GM19452 (cell line): ENCODE results near the gene DHRS3.
"Not testable (repeated sequence)": the region's sequence is repeated elsewhere in the genome, so short reads cannot be mapped to it uniquely, and the experiment has no call there.

Experiments
- ATAC-seq: cut with Tn5 transposase; IDR thresholded peaks from one replicate; pipeline ENCODE4 v1.9.1; 2021; ENCODE audit not compliant: unreplicated experiment

The DHRS3 gene

DNA sequence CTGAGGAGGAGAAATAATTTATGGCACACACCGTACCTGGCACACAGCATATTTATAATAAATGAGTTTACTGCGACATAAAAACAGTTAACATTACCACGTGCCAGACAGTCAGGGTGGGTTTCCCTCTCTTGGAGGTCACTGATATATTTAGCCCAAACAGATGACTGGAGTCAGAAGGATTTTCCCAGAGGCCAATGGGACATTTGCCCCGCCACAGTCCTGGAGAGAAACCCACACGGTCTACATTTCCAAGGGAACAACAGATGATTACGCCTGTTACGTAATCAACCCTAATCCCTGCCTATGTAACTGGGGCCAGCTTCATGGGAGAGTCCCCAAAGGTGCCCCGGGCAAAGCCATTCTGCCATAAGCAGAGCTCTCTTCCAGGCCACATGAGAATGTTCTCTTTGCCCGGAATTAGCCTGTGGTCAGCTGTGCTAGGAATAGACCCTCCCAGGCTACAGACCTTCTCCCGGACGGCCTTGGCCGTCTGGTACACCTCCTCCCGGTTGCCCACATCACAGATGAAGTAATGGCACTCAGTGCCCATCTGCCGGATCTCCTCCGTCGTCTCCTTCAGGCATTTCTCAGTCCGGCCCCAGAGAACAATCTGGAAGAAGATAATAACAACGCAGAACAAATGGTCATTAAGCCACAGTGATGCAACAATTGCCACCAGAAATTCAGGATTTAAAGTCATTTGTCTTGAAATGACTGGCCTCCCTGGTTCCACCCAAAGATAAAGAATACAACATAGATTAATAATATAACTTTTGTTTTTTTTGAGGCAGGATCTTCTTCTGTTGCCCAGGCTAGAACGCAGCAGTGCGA, 37.7 kb downstream of the DHRS3 start:
- no peak for ATAC-seq

DNA sequence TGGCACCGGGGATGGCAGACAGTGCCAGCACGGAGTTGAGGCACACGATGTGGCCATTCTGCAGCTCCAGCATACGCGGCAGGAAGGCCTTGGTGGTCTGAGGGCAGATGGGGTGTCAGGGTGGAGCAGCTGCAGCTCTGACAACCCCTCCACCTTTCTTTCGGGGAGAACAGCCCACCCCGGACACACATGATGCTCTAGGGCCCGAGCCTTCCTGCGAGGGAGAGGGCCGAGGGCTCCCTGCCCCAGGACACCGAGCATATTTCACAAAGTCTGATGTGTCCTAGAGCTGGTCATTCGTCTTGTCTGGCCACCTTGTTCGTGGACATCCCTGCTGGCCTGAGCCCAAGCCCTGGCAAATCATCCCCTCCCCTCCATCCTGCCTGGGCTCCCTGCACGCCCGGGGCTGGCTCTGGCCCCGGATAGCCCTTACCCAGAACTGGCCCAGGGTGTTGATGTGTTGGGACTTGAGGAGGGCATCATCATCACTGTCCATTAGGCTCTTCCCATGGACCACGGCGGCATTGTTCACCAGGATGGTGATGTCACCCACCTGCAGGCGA, 39.1 kb downstream of the DHRS3 start:
- no peak for ATAC-seq

DNA sequence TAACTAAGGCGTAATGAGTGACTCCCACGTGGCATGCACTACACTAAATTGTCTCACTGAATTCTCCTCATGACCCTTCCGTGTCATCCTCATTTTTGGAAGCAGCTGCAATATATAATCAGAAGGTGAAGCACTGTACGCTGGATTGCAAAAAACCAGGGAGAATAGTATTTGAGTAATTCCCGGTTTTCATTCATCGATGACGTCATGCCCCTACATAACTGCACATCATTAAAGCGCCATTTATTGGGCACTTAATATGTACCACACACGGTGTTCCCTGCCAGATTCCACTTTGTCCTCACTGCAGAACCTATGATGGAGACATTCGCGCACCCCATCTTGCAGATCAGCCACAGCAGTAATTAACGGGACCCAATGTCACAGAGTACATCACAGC, 41.0 kb downstream of the DHRS3 start:
- no peak for ATAC-seq

DNA sequence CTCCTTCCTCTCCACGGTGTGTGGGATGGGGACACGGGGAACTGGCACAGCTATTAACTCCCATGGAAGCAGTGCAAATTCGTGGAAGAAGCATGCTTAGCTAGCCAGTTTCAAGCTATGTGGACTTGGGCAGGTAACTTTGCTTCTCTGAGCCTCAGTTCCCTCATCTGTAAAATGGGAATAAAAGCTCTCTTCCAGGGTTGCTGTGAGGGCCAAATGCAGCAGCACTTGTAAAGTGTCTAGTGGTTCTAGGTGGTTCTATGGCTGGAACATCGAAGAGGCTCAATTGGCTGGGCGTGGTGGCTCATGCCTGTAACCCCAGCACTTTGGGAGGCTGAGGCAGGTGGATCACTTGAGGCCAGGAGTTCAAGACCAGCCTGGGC, 43.3 kb downstream of the DHRS3 start:
- no peak for ATAC-seq

DNA sequence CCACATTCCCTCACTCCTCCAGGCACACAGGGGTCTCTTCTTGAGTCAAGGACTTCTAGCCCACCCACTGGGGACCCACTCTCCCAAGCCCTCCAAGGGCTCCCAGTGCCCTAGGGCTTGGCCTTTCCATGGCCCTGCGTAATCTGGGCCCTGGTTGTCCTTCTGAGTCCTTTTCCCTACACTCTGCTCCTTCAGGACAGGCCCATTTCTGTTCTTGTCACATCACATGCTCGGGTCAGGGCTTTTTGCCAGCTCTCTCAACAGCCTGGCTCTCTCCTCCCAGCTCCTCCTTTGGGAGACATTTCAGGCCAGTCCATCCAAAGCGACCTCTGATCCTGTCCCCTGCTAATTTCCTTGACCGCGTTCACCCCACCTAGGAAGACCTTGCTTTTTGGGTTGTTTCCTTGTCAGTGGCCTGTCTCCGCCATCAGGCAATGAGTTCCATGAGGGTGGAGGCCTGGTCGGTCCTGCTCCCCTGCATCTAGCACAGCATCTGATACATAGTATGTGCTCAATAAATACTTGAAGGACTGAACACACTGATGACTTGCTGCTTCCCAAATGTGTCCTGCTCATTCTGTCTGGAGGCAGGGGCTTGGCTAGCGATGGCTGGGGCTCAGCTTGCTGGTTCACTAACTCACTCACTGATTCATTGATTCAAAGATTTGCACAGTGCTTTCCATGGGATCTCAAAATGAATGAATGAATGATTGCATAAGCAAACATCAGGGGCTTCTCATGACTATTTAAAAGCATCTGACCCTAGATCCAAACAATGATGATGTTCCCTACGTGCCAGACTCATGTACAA, 44.8 kb downstream of the DHRS3 start:
- no peak for ATAC-seq

DNA sequence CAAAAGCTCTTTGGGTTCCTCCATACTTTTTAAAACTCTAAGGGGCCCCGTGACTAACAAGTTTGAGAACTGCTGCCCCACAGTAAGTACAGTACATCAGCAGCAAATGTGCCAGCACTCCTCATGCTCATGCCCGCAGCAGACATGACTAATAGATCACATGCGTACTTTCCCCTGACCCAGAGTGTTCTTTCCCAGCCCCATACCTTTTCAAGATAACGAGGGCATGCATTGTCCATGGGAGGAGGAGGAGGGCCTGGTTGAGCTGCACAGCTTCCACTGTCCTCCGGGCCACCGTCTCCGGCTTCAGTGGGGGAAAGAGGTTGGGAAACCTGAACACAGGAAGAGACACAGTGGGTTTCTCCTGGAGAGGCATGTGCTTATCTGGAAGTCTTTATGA, 45.5 kb downstream of the DHRS3 start:
- ATAC-seq: no peak

DNA sequence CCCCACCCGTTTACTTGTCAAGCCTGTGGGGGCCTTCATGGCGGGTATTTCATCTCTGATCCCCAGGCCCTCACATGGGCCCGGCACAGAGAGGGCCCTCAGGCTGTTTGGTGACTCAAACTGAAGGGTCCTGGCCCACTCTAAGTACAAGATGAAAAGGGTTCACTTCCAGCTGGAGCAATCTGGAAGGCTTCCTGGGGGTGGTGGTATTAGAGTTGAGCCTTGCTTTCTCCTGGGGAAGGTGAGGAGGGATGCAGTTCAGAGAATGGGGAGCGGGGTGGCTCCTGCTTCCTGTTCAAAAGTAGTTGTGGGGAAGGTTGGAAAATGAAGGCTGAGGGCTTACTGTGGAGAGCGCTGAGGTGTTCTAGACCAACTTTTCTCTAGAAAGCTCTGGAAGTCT, 47.7 kb downstream of the DHRS3 start:
- ATAC-seq: no peak

DNA sequence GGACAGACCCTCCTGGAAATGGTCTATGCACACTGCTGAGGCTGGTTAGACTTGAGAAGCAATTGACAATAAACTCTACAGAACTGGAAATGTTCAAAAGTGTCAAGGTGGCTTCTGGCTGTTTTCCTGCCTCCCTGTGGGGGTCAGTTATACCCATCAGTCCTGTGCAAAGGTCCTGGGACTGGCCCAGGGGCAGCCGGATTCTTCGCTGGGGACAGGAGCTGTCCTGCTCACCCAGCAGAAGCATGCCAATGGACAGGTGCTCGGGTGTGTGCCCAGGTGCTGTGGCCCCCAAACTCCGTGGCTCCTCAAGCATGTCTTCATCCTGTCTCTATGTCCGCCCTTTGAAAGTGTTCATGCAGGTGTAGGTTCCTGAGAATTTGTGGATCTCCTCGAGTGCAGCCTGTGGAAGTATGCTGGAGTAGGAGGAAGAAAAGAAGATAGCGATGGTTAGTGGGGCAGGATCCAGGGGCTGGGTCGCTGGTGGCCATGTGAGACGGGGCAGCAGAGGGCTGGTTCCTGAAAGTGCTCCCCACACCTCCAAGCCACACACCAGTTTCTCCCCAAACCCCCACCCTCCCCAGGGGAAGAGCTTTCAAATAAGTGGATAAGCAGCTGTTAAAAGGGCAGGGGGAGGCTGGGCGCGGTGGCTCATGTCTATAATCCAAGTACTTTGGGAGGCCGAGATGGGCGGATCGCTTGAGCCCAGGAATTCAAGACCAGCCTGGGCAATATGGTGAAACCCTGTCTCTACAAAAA, 49.8 kb downstream of the DHRS3 start:
- no peak for ATAC-seq

DNA sequence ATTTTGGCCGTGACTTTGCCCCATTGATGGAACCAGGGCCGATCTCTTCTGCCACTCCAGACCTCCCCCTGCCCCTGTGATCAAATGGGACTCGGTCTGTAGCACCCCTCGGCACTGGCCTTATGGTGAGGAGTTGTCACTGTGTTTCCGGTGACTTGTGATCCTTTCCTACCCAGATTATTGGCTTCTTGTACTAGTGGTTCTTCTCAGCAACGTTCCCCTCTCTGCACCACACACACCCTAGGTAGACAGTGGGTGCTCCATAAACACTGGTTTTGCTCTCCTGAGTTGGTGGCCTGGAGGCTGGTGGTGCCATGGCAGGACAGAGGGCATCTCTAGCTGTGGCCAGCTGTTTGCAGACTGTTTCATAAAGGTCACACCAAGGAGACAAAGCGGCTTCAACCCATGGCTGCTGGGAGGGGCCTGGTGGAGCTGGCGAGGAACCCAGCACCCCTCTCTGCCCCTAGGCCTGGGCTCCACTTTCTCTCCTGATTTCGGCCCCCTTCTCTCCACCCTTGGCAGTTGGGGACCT, 50.7 kb downstream of the DHRS3 start:
- no peak for ATAC-seq

DNA sequence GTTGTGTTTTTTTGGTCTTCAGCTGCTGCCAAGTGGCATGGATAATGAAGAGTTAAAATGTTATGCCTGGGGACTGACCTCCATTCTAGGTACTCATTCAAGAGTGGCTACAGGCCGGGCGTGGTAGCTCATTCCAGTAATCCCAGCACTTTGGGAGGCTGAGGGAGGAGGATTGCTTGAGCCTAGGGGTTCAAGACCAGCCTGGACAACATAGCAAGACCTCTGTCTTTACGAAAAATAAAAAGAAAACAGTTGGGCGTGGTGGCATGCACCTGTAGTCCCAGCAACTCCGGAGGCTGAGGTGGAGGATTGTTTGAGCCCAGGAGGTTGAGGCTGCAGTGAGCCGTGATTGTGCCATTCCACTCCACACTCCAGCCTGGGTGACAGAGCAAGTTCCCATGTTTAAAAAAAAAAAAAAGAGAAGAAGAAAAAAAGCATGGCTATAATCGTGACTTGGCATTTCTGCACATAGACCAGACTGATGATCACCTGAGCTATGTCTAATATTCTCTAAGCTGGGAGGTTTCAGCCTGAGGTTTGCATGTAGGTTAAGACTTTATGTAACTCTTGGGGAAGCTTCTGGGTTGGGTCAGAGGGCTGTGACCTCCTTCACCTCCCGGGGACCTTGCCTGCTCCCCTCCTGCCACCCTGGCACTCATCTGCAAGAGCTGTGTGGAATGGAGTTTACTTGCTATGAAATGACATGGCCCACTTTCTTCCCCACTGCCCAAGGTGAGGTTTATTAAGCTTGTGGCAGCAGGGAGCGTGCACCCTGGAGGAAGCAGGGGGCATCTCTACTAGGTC, 51.3 kb downstream of the DHRS3 start:
- ATAC-seq: no peak

DNA sequence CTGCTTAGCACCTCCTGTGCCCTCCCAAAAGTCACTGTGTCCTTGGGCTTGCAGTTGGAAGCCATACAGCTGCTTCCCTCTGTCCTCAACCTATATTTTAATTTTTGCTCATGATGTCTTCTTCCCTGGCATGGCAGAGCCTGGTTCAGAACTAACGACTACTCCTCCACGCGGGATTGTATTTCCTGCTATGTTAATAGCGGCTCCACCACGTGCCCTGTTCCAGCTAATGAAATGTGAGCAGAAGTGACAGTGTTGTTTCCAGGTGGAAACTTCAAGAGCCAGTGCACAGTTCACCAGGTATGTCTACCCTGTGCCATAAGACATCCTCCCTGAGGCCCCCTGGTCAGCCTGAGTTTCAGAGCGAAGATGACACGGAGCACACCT, 52.1 kb downstream of the DHRS3 start:
- no peak for ATAC-seq

DNA sequence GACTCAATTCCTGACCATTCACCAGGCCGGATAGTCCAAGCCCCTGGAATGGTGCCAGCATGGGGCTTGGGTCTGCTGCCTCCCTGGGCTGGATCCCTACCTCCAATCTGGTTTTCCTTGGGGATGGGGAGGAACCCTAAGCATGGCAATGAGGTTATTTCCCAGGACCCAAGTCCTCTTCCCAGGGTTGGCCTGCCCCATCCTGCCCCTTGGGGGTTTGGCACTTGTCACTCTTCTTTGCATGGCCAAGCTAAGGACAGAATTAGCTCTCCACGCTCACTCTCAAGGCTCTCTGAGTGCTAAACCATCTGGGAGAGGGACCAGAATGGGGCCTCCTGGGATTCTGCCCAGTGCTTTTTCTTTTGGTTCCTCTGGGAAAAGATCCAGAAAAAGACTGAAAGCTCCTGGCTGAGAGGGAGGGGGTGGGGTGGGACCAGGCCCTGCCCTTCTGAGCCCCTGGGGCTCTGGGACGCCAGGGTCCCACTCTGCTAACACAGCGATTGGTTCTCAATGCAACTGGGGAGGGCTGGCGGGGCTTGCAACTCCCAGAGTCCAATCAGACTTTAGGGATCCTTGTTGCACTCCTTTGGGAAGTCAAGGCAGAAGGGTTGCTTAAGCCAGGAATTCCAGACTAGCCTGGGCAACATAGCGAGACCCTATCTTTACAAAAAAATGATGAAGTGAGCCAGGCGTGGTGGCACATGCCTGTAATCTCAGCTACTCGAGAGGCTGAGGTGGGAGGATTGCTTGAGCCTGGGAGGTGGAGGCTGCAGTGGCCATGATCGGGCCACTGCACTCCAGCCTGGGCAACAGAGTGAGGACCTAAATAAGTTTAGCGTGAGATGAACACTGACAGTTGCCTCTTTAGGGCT, 52.7 kb downstream of the DHRS3 start:
- no peak for ATAC-seq

DNA sequence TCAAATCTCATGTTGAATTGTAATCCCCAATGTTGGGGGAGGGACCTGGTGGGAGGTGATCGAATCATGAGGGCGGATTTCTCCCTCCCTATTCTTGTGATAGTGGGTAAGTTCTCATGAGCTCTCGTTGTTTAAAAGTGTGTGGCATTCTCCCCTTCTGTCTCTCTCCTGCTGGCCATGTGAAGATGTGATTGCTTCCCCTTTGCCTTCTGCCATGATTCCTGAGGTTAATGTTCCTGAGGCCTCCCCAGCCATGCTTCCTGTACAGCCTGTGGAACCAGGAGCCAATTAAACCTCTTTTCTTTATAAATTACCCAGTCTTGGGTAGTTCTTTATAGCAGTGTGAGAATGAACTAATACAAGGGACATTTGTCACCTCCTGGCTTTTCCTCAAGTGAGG, 53.8 kb downstream of the DHRS3 start:
- not testable (repeated sequence) for ATAC-seq

DNA sequence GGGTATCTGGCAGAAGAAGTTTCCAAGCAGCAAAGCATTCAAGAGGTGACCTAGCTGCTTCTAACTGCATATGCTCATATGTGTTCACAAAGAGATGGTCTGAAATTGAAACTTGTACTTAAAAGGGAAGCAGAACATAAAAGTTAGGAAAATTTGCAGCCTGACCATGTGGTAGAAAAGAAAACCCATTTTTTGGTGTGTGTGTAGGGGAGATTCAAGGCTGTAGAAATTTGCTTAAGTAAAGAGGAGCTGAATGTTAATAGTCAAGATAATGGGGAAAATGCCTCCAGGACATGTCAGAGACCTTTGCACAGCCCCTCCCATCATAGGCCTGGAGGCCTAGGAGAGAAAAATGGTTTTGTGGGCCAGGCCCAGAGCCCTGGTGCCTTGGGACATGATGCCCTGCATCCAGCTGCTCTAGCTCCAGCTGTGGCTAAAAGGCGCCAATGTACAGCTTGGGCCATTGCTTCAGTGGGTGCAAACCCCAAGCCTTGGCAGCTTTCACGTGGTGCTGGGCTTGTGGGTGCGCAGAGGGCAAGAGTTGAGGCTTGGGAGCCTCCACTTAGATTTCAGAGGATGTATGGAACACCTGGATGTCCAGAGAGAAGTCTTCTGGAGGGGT, 54.9 kb downstream of the DHRS3 start:
- ATAC-seq: no peak

DNA sequence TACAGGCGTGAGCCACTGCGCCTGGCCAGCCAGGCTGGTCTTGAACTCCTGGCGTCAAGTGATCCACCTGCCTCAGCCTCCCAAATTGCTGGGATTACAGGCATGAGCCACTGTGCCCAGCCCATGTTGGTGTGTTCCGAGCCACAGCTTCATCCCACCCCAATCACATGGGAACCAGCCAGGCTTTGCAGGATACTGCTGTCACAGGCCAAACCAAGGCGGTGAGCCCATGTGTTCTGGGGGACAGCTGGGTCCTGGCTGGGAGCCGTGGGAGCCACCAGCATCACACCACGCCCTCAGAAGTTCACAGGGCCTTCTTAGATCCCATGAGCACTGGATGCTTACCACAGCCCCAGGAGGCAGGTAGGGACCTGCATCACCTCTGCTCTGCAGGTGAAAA, 56.9 kb downstream of the DHRS3 start:
- no peak for ATAC-seq

DNA sequence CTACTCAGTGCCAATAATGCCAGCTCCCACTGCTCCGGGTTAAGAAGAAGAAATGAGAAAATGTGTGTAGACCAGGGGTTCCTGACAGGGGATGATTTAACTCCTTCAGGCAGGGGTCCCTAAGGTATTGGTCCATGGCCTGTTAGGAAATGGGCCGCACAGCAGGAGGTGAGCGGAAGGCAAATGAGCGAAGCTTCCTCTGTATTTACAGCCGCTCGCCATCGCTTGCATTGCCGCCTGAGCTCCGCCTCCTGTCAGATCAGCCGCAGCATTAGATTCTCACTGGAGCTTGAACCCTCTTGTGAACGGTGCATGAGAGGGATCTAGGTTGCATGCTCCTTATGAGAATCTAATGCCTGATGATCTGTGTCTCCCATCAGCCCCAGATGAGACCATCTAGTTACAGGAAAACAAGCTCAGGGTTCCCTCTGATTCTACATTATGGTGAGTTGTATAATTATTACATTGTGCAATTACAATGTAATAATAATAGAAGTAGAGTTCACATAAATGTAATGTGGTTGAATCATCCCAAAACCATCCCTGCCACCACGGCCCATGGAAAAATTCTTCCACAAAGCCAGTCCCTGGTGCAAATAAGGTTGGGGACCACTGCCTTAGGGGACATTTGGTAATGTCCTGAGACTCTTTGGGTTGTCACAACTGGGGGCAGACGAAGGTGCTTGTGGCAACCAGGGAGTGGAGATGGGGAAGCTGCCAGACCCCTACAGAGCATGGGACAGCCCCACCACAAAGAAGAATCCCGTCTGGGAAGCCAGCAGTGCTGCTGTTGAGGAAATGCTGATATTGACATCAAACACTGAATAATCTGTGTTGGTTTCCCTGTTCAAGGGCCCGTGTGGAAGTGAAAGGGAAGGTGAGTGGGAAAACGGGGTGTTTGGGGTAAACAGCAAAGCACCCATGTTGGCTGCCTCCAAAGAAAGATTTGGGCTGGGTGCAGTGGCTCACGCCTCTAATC, 60.8 kb downstream of the DHRS3 start:
- no peak for ATAC-seq

DNA sequence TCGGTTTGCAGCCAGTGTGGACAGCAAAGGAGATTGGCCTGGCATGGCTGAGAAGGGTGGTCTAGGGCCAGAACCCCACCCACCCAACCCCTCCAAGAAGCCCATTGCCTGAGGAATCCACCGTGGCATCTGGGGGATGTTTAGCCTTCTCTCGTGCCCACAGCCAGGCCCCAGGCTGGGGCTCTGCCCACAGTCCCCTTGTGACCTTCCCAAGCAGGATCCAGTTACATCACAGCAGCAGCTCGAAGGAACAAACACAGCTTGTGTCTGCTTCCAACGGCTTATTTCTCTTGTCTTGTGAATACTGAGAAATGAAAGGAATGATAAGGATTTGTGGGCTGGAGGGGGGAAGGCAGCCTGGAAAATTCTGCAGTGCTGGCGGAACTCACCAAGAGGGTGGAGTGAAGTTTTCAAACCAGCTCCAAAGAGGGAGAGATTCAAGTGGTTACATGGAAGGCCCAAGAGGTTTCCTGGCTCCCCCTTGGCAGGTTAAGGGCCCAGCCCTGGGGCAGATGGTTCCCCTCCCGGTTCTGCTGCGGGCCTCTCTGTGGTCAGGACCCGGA, 61.6 kb downstream of the DHRS3 start:
- no peak for ATAC-seq
